H1 (cell line): ENCODE data around the gene FHIT. TPM values are rescaled to one million over a fixed set of nuclear protein-coding genes. Genes with fewer than 3 reads are reported as not detected.

Experiments
- CTCF ChIA-PET: fragments of 300-600 bp; sonication (Branson Sonifier 250); formaldehyde crosslinking; loops from one replicate; lab custom pipeline; 2021; ENCODE audit not compliant: partially characterized antibody; lab: Charles Lee
- POLR2A ChIA-PET: fragments of 300-600 bp; sonication (Branson Sonifier 250); formaldehyde crosslinking; loops from one replicate; lab custom pipeline; 2021; ENCODE audit warnings: inconsistent platforms; ENCODE audit not compliant: partially characterized antibody; lab: Charles Lee
- DNase-seq, 2 experiments: peaks; one replicate each; pipeline versions ENCODE4 v3.0.0 to v3.0.0-alpha.2; 2010 to 2022; ENCODE audit warnings: low spot score in 2 of 2, low read depth in 1 of 2, mixed read lengths in 1 of 2
- FAIRE-seq: peaks from 2 replicates; lab custom pipeline; 2011; peaks lifted over from hg19 to GRCh38; lab: Jason Lieb, UNC
- H2AFZ ChIP-seq: 2 replicates; pipeline ENCODE4 v1.8.1; 2012; ENCODE audit warnings: low read length, inconsistent platforms
- H2AK5ac ChIP-seq: 2 replicates; pipeline ENCODE4 v1.6.1; 2013; ENCODE audit warnings: low read depth, low read length
- H2BK120ac ChIP-seq: replicated peaks from 2 replicates; pipeline ENCODE3; 2013; ENCODE audit warnings: low read depth, low read length, inconsistent platforms
- H2BK12ac ChIP-seq: 2 replicates; pipeline ENCODE4 v1.6.1; 2013; ENCODE audit warnings: low read depth, low read length
- H2BK15ac ChIP-seq: 2 replicates; pipeline ENCODE4 v1.6.1; 2013; ENCODE audit warnings: low read length
- H2BK20ac ChIP-seq: 2 replicates; pipeline ENCODE4 v1.6.1; 2013; ENCODE audit warnings: low read length
- H2BK5ac ChIP-seq: 2 replicates; pipeline ENCODE4 v1.6.1; 2013; ENCODE audit warnings: low read depth, low read length
- H3K14ac ChIP-seq: 2 replicates; pipeline ENCODE4 v1.6.1; 2013; ENCODE audit warnings: inconsistent platforms; ENCODE audit not compliant: insufficient read length
- H3K18ac ChIP-seq: 2 replicates; pipeline ENCODE4 v1.6.1; 2013; ENCODE audit warnings: low read length; ENCODE audit errors: extremely low read depth
- H3K23ac ChIP-seq: 2 replicates; pipeline ENCODE4 v1.6.1; 2013; ENCODE audit warnings: inconsistent platforms; ENCODE audit not compliant: insufficient read length
- H3K23me2 ChIP-seq: 2 replicates; pipeline ENCODE4 v1.6.1; 2013; ENCODE audit warnings: low read depth, low read length
- H3K27ac ChIP-seq: 2 replicates; pipeline ENCODE4 v1.6.1; 2011; ENCODE audit warnings: low read depth, low read length, inconsistent platforms
- H3K27me3 ChIP-seq, 4 experiments: replicated peaks in 1 of 4; 1 replicate in 1 of 4; 2 replicates in 3 of 4; pipeline versions ENCODE4 v1.6.1 to v1.8.1; 2011 to 2013; ENCODE audit warnings: low read length in 3 of 4, mild to moderate bottlenecking in 3 of 4, inconsistent platforms in 2 of 4, mixed read lengths in 2 of 4, moderate library complexity in 1 of 4; ENCODE audit not compliant: control insufficient read depth in 3 of 4, insufficient read depth in 3 of 4; ENCODE audit errors: extremely low read depth in 1 of 4
- H3K36me3 ChIP-seq, 4 experiments: 2 replicates each; pipeline versions ENCODE4 v1.6.1 to v1.8.1; 2011 to 2013; ENCODE audit warnings: mild to moderate bottlenecking in 4 of 4, low read length in 3 of 4, moderate library complexity in 2 of 4, control low read depth in 1 of 4, inconsistent platforms in 1 of 4; ENCODE audit not compliant: insufficient read depth in 4 of 4, control insufficient read depth in 2 of 4
- H3K4ac ChIP-seq: replicated peaks from 2 replicates; pipeline ENCODE3; 2013; ENCODE audit warnings: low read length, low read depth, mixed read lengths, inconsistent platforms; ENCODE audit not compliant: insufficient read length
- H3K4me1 ChIP-seq, 4 experiments: replicated peaks in 1 of 4; 1 replicate in 1 of 4; 2 replicates in 3 of 4; pipeline versions ENCODE4 v1.6.1 to v1.8.1; 2011 to 2013; ENCODE audit warnings: low read length in 3 of 4, inconsistent platforms in 2 of 4, mixed read lengths in 1 of 4; ENCODE audit not compliant: insufficient read depth in 4 of 4, control insufficient read depth in 3 of 4
- H3K4me2 ChIP-seq, 2 experiments: 2 replicates each; pipeline versions ENCODE4 v1.6.1 to v1.8.1; 2011 to 2013; ENCODE audit warnings: low read depth in 2 of 2, low read length in 2 of 2, control low read depth in 1 of 2, inconsistent platforms in 1 of 2, mild to moderate bottlenecking in 1 of 2; ENCODE audit not compliant: insufficient read depth in 1 of 2
- H3K4me3 ChIP-seq, 4 experiments: fragments of 200-600, 300-600 bp in 1 of 4; sonication (generic), shearing (Covaris generic), sonication (Bioruptor Twin) in 1 of 4; 2 replicates each; pipeline versions ENCODE4 v1.5.1 to v1.8.1; 2011 to 2016; ENCODE audit warnings: low read length in 4 of 4, low read depth in 3 of 4, control low read depth in 2 of 4, inconsistent platforms in 2 of 4, mild to moderate bottlenecking in 2 of 4, mixed read lengths in 1 of 4, moderate library complexity in 1 of 4; ENCODE audit not compliant: insufficient read depth in 2 of 4; ENCODE audit errors: extremely low read depth in 1 of 4
- H3K56ac ChIP-seq: replicated peaks from 2 replicates; pipeline ENCODE3; 2013; ENCODE audit warnings: low read depth, mild to moderate bottlenecking, mixed read lengths, low read length, inconsistent platforms; ENCODE audit not compliant: insufficient read length
- H3K79me1 ChIP-seq: 2 replicates; pipeline ENCODE4 v1.6.1; 2013; ENCODE audit warnings: low read depth, low read length, control low read depth
- H3K79me2 ChIP-seq, 2 experiments: 2 replicates each; pipeline versions ENCODE4 v1.6.1 to v1.8.1; 2012 to 2013; ENCODE audit warnings: low read length in 2 of 2, mild to moderate bottlenecking in 2 of 2, inconsistent platforms in 1 of 2; ENCODE audit not compliant: insufficient read depth in 2 of 2, control insufficient read depth in 1 of 2
- H3K9ac ChIP-seq, 4 experiments: replicated peaks in 1 of 4; 1 replicate in 1 of 4; 2 replicates in 3 of 4; pipeline versions ENCODE4 v1.6.1 to v1.8.1; 2011 to 2013; ENCODE audit warnings: low read depth in 3 of 4, low read length in 3 of 4, control low read depth in 2 of 4, mild to moderate bottlenecking in 2 of 4, moderate library complexity in 2 of 4, inconsistent platforms in 1 of 4; ENCODE audit errors: extremely low read depth in 1 of 4
- H3K9me3 ChIP-seq, 2 experiments: 2 replicates each; pipeline versions ENCODE4 v1.6.1 to v1.8.1; 2012 to 2013; ENCODE audit warnings: mild to moderate bottlenecking in 2 of 2, moderate library complexity in 2 of 2, control low read depth in 1 of 2, inconsistent platforms in 1 of 2, low read depth in 1 of 2, low read length in 1 of 2, mixed read lengths in 1 of 2; ENCODE audit not compliant: insufficient read depth in 2 of 2
- H4K20me1 ChIP-seq, 2 experiments: replicated peaks in 1 of 2; 2 replicates each; pipeline versions ENCODE3 to v1.8.1; 2011 to 2013; ENCODE audit warnings: inconsistent platforms in 2 of 2, low read length in 2 of 2, mild to moderate bottlenecking in 1 of 2; ENCODE audit not compliant: insufficient read depth in 2 of 2, control insufficient read depth in 1 of 2
- H4K5ac ChIP-seq: 2 replicates; pipeline ENCODE4 v1.6.1; 2013; ENCODE audit warnings: low read length, low read depth, mixed read lengths, inconsistent platforms; ENCODE audit not compliant: insufficient read length
- H4K8ac ChIP-seq: 2 replicates; pipeline ENCODE4 v1.8.0; 2013; ENCODE audit warnings: mild to moderate bottlenecking, moderate library complexity, low read length, inconsistent platforms; ENCODE audit not compliant: insufficient read depth; ENCODE audit errors: extremely low read depth
- H4K91ac ChIP-seq: replicated peaks from 2 replicates; pipeline ENCODE3; 2013; ENCODE audit warnings: low read length, mixed read lengths, inconsistent platforms; ENCODE audit not compliant: insufficient read length
- CBX5 ChIP-seq: fragments of 300-800, 300-1000 bp; sonication (generic); IDR thresholded peaks from 2 replicates; pipeline ENCODE4 v1.7.1; 2016; ENCODE audit warnings: antibody characterized with exemption, low read length, low read depth
- CEBPB ChIP-seq: IDR thresholded peaks from 2 replicates; pipeline ENCODE4 v1.6.1; 2012; ENCODE audit warnings: low read depth, low read length
- CTBP2 ChIP-seq: IDR thresholded peaks from 2 replicates; pipeline ENCODE4 v1.7.0; 2011; ENCODE audit warnings: borderline replicate concordance, mild to moderate bottlenecking, moderate library complexity, mixed read lengths, low read length; ENCODE audit not compliant: insufficient read depth, insufficient read length
- EGR1 ChIP-seq: IDR thresholded peaks from 2 replicates; pipeline ENCODE4 v1.6.1; 2011; ENCODE audit warnings: low read depth, low read length, borderline replicate concordance
- FOSL1 ChIP-seq: IDR thresholded peaks from 2 replicates; pipeline ENCODE4 v1.6.1; 2011; ENCODE audit warnings: mild to moderate bottlenecking, low read depth, low read length, moderate library complexity; ENCODE audit not compliant: insufficient read depth
- KDM5A ChIP-seq: fragments of 200-600 bp; IDR thresholded peaks from 2 replicates; pipeline ENCODE4 v1.7.1; 2012; ENCODE audit warnings: mild to moderate bottlenecking, low read length, inconsistent platforms, mixed read lengths
- NRF1 ChIP-seq: IDR thresholded peaks from 2 replicates; pipeline ENCODE4 v1.6.1; 2011; ENCODE audit warnings: mild to moderate bottlenecking, low read depth, low read length, improper control_type of control experiment
- POLR2A ChIP-seq, 2 experiments: IDR thresholded peaks; 1 replicate in 1 of 2; 2 replicates in 1 of 2; pipeline ENCODE4 v1.6.1; 2011; ENCODE audit warnings: low read depth in 2 of 2, low read length in 2 of 2, mild to moderate bottlenecking in 2 of 2; ENCODE audit errors: control extremely low read depth in 1 of 2
- SIRT6 ChIP-seq: IDR thresholded peaks from one replicate; pipeline ENCODE4 v1.7.1; 2012; ENCODE audit warnings: low read length, inconsistent platforms
- SP1 ChIP-seq: IDR thresholded peaks from 2 replicates; pipeline ENCODE4 v1.6.1; 2011; ENCODE audit warnings: low read depth, low read length
- SP2 ChIP-seq: IDR thresholded peaks from 2 replicates; pipeline ENCODE4 v1.6.1; 2012; ENCODE audit warnings: mild to moderate bottlenecking, low read length, inconsistent platforms
- WGBS, 2 experiments: shearing (Covaris generic) in 1 of 2; methylation state at CpG; one replicate each; pipeline versions ENCODE4 v1.1.6 to v1.1.7; 2013 to 2015; ENCODE audit warnings: low lambda C conversion rate in 2 of 2, mixed read lengths in 2 of 2, inconsistent platforms in 1 of 2, low coverage in 1 of 2, missing lambda C conversion rate in 1 of 2; ENCODE audit not compliant: insufficient replicate concordance in 2 of 2, insufficient coverage in 1 of 2, insufficient read length in 1 of 2; ENCODE audit errors: extremely low coverage in 1 of 2, missing lambda C conversion rate in 1 of 2; 5-methylcytosine and 5-hydroxymethylcytosine counted together
- polyA plus RNA-seq, 7 experiments: library from polyadenylated mRNA; depleted of rRNA in 3 of 7; stranded (reverse) in 5 of 7; unstranded in 2 of 7; fragments of >200 nt in 5 of 7; fragments of 200-250 nt in 2 of 7; gene quantifications; 1 replicate in 5 of 7; 2 replicates in 1 of 7; 4 replicates in 1 of 7; pipeline versions ENCODE4 v1.2.1 to v1.2.3, GENCODE V29; 2011 to 2013; ENCODE audit warnings: missing spikeins in 2 of 7, mixed read lengths in 2 of 7
- total RNA-seq: library from RNA; stranded (reverse); fragmentation: NEBNext Ultra II Directional; extraction: Animal tissue kit (Norgen Biotek cat#: 25700); gene quantifications from 2 replicates; pipeline ENCODE4 v1.2.1, GENCODE V29; 2021
- TF ChIP-seq, protein P1 (sequence below): IDR thresholded peaks from 2 replicates; pipeline ENCODE4 v1.6.1; 2012; ENCODE audit warnings: low read length, inconsistent platforms

Gene FHIT
- total and polyA plus RNA-seq, 2 of the 8 experiments (the other 6 are each of a cell fraction or from before 2014, with no cell fraction given), result 1.2 to 3.2 TPM

DNA sequence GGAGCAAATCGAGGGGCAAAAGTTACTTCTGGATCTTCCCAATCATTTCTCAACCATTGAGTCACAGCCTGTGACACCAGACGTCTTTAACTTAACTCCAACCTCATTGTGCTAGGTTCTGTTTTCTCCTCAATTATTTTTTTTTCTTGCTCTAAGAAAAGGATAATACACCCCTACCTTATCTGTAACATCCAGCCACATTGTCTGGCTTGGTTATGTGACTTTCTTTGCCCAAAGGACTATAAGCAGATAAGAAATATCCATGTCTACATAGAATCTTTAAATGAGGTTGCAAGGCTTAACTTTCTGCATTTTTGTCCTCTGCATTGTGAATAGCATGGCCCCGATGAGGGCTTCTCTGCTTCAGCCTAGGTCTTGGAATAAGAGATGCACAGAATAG, 1419.0 kb downstream of the FHIT start:
- no peak overlapping the region for H3K27ac ChIP-seq
- no peaks in the 10 kb centered on the region for H3K27me3 ChIP-seq
- no peak for TF ChIP-seq FOSL1
- TF ChIP-seq KDM5A, result no peak
- TF ChIP-seq, protein P1, sequence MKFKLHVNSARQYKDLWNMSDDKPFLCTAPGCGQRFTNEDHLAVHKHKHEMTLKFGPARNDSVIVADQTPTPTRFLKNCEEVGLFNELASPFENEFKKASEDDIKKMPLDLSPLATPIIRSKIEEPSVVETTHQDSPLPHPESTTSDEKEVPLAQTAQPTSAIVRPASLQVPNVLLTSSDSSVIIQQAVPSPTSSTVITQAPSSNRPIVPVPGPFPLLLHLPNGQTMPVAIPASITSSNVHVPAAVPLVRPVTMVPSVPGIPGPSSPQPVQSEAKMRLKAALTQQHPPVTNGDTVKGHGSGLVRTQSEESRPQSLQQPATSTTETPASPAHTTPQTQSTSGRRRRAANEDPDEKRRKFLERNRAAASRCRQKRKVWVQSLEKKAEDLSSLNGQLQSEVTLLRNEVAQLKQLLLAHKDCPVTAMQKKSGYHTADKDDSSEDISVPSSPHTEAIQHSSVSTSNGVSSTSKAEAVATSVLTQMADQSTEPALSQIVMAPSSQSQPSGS, result no peak
- no peak for TF ChIP-seq NRF1
- no peak for TF ChIP-seq SIRT6
- no peak for TF ChIP-seq SP1
- TF ChIP-seq CBX5, result no peak
- no peak for TF ChIP-seq SP2
- no peak for TF ChIP-seq CEBPB
- no peak for TF ChIP-seq POLR2A (IDR thresholded peaks at IDR 0.05; ENCODE audit: control extremely low read depth in 1 of 2, low read depth in 2 of 2, low read length in 2 of 2)
- no peak for TF ChIP-seq CTBP2
- no peak for TF ChIP-seq EGR1
- no peak overlapping the region for H2BK12ac ChIP-seq
- H3K79me2 ChIP-seq, result no peaks in the 10 kb centered on the region
- H3K79me1 ChIP-seq, result no peaks in the 10 kb centered on the region
- no peak overlapping the region for H2BK120ac ChIP-seq
- no peak for FAIRE-seq
- no peak overlapping the region for H2BK20ac ChIP-seq
- H3K23me2 ChIP-seq, result no peaks in the 10 kb centered on the region
- no peaks in the 10 kb centered on the region for H4K20me1 ChIP-seq
- H4K8ac ChIP-seq, result no peak overlapping the region
- H3K9ac ChIP-seq, result no peak overlapping the region
- WGBS, 2 experiments, result 88% methylated on average over 3 of the region's 3 CpGs; no CpG with 5 or more reads in 1 of the 2 experiments
- H3K56ac ChIP-seq, result no peak overlapping the region
- ChIA-PET POLR2A (no interaction called here), CTCF (no interaction called here)
- H3K18ac ChIP-seq, result no peak overlapping the region
- no peak overlapping the region for H3K23ac ChIP-seq
- no peak overlapping the region for H2AFZ ChIP-seq
- H3K14ac ChIP-seq, result no peak overlapping the region
- H2BK15ac ChIP-seq, result no peak overlapping the region
- no peaks in the 10 kb centered on the region for H3K4me1 ChIP-seq
- no peaks in the 10 kb centered on the region for H3K36me3 ChIP-seq
- H2BK5ac ChIP-seq, result no peak overlapping the region
- H3K9me3 ChIP-seq, result no peaks in the 10 kb centered on the region
- H3K4me2 ChIP-seq, result no peak overlapping the region
- no peak overlapping the region for H3K4me3 ChIP-seq
- DNase-seq, result no peak
- no peak overlapping the region for H2AK5ac ChIP-seq
- no peak overlapping the region for H4K91ac ChIP-seq
- no peak overlapping the region for H4K5ac ChIP-seq
- no peak overlapping the region for H3K4ac ChIP-seq
